IMR-90 (cell line): ENCODE results near the gene MTMR1.

ENCODE experiments used
- CEBPB ChIP-seq: IDR thresholded peaks from 2 replicates; pipeline ENCODE4 v1.6.1; 2012; ENCODE audit warnings: low read depth, low read length, improper control_type of control experiment
- CTCF ChIP-seq: conservative IDR thresholded peaks from 2 replicates; pipeline ENCODE4 v1.5.1; 2012; ENCODE audit warnings: mild to moderate bottlenecking, low read depth, low read length, improper control_type of control experiment
- ELK1 ChIP-seq: fragments of 150-350 bp; IDR thresholded peaks from 2 replicates; pipeline ENCODE4 v1.6.1; 2016; ENCODE audit warnings: low read depth, mild to moderate bottlenecking, low read length, moderate library complexity, borderline replicate concordance
- FOS ChIP-seq: fragments of 150-350 bp; IDR thresholded peaks from 2 replicates; pipeline ENCODE4 v1.6.1; 2016; ENCODE audit warnings: low read depth, low read length
- MXI1 ChIP-seq: IDR thresholded peaks from 2 replicates; pipeline ENCODE4 v1.6.1; 2012; ENCODE audit warnings: low read depth, mild to moderate bottlenecking, low read length, moderate library complexity, borderline replicate concordance
- POLR2A ChIP-seq: IDR thresholded peaks from 2 replicates; pipeline ENCODE4 v1.6.1; 2012; ENCODE audit warnings: mild to moderate bottlenecking, low read depth, low read length
- RAD21 ChIP-seq: IDR thresholded peaks from 2 replicates; pipeline ENCODE4 v1.6.1; 2012; ENCODE audit warnings: low read length, improper control_type of control experiment
- RCOR1 ChIP-seq: IDR thresholded peaks from 2 replicates; pipeline ENCODE4 v1.6.1; 2012; ENCODE audit warnings: mild to moderate bottlenecking, low read length, improper control_type of control experiment; ENCODE audit not compliant: insufficient replicate concordance
- RFX5 ChIP-seq: IDR thresholded peaks from 2 replicates; pipeline ENCODE4 v1.8.0; 2012; ENCODE audit warnings: low read depth, mild to moderate bottlenecking, low read length, moderate library complexity
- SMC3 ChIP-seq: fragments of 150-350 bp; IDR thresholded peaks from 2 replicates; pipeline ENCODE4 v1.6.1; 2016; ENCODE audit warnings: low read depth, mild to moderate bottlenecking, antibody characterized with exemption, low read length, moderate library complexity

GRCh38 chrX:150649096-150649870, 43.9 kb upstream of the MTMR1 start:
- TF ChIP-seq CTCF: no peak
- TF ChIP-seq POLR2A: no peak
- TF ChIP-seq CEBPB: no peak
- TF ChIP-seq RCOR1: no peak
- no peak for TF ChIP-seq RFX5
- no peak for TF ChIP-seq ELK1
- TF ChIP-seq RAD21: no peak
- no peak for TF ChIP-seq FOS
- no peak for TF ChIP-seq SMC3
- TF ChIP-seq MXI1: no peak
